ENCODE measurements around the gene CDK5.

Gene CDK5

GRCh38 chr7:151063212-151063561 is 5.5 kb upstream of the CDK5 start:
- H4K8ac ChIP-seq (ENCODE audit: low read length): no peak overlapping the region
- WGBS: 23% methylated on average over 11 of the region's 11 CpGs
- peak overlapping the region; percentile 81 for H3K27ac ChIP-seq (ENCODE audit: low read length, poor library complexity, severe bottlenecking)
- H3K27me3 ChIP-seq (ENCODE audit: control insufficient read depth in 1 of 2, insufficient read depth in 1 of 2, low read length in 2 of 2): no peaks in the 10 kb centered on the region
- H2AK5ac ChIP-seq (ENCODE audit: low read length, severe bottlenecking): peak overlapping the region; percentile 23
- H2BK15ac ChIP-seq (ENCODE audit: low read depth, poor library complexity, severe bottlenecking): peak overlapping the region; percentile 88
- H2AFZ ChIP-seq (ENCODE audit: low read depth, low read length): no peak overlapping the region
- no peak overlapping the region for H3K18ac ChIP-seq (ENCODE audit: low read depth in 1 of 2, low read length in 2 of 2)
- peak overlapping the region; percentile 48 for H2BK5ac ChIP-seq (ENCODE audit: low read depth, low read length, poor library complexity, severe bottlenecking)
- H3K79me1 ChIP-seq (replicated peaks; ENCODE audit: low read length, poor library complexity, severe bottlenecking): peaks cover 22% of the 10 kb centered on the region
- H3K14ac ChIP-seq (ENCODE audit: low read length in 2 of 2): no peak overlapping the region
- H3K4ac ChIP-seq (ENCODE audit: low read depth in 1 of 2, low read length in 2 of 2): peak overlapping the region in 1 of 2 experiments; percentile 42
- peak; percentile 85 for DNase-seq
- H3K36me3 ChIP-seq (ENCODE audit: control insufficient read depth in 1 of 2, insufficient read depth in 2 of 2, low read depth in 1 of 2, low read length in 2 of 2): peaks cover 43 to 50% of the 10 kb centered on the region in 2 experiments
- no peak overlapping the region for H3K23ac ChIP-seq (ENCODE audit: low read length in 2 of 2)
- peaks cover 58% of the 10 kb centered on the region for H3K4me1 ChIP-seq (ENCODE audit: control insufficient read depth, insufficient read depth, low read depth, low read length)
- H2BK120ac ChIP-seq (ENCODE audit: low read depth, low read length): peak overlapping the region; percentile 76
- no peak overlapping the region for H4K91ac ChIP-seq (ENCODE audit: low read length)
- H3K4me3 ChIP-seq (ENCODE audit: insufficient read depth in 1 of 2, low read depth in 1 of 2, low read length in 2 of 2): peak overlapping the region; percentile 55 to 57
- peak overlapping the region; percentile 29 for H3K9ac ChIP-seq (ENCODE audit: low read length)
- H3K9me3 ChIP-seq (ENCODE audit: control insufficient read depth, low read length): no peaks in the 10 kb centered on the region
- H3K4me2 ChIP-seq (ENCODE audit: low read length, poor library complexity, severe bottlenecking): peak overlapping the region; percentile 76
- peak overlapping the region in 1 of 2 experiments; percentile 23 for H2BK12ac ChIP-seq (ENCODE audit: low read length in 2 of 2)

- H3K4ac ChIP-seq (ENCODE audit: low read depth in 1 of 2, low read length in 2 of 2): peak overlapping the region; percentile 42 to 46
- peak overlapping the region; percentile 57 to 93 for H3K4me3 ChIP-seq (ENCODE audit: insufficient read depth in 1 of 2, low read depth in 1 of 2, low read length in 2 of 2)
- H2BK5ac ChIP-seq (ENCODE audit: low read depth, low read length, poor library complexity, severe bottlenecking): peak overlapping the region; percentile 98
- H3K18ac ChIP-seq (ENCODE audit: low read depth in 1 of 2, low read length in 2 of 2): peak overlapping the region; percentile 90
- peaks cover 22% of the 10 kb centered on the region for H3K79me1 ChIP-seq (replicated peaks; ENCODE audit: low read length, poor library complexity, severe bottlenecking)
- H3K9ac ChIP-seq (ENCODE audit: low read length): peak overlapping the region; percentile 69
- H2AK5ac ChIP-seq (ENCODE audit: low read length, severe bottlenecking): peak overlapping the region; percentile 55
- peak overlapping the region in 1 of 2 experiments; percentile 86 for H3K14ac ChIP-seq (ENCODE audit: low read length in 2 of 2)
- no peaks in the 10 kb centered on the region for H3K9me3 ChIP-seq (ENCODE audit: control insufficient read depth, low read length)
- H3K27ac ChIP-seq (ENCODE audit: low read length, poor library complexity, severe bottlenecking): peak overlapping the region; percentile 98
- peak overlapping the region; percentile 88 for H2BK15ac ChIP-seq (ENCODE audit: low read depth, poor library complexity, severe bottlenecking)
- peak overlapping the region in 1 of 2 experiments; percentile 5 for H3K23ac ChIP-seq (ENCODE audit: low read length in 2 of 2)
- H3K36me3 ChIP-seq (ENCODE audit: control insufficient read depth in 1 of 2, insufficient read depth in 2 of 2, low read depth in 1 of 2, low read length in 2 of 2): peaks cover 37 to 46% of the 10 kb centered on the region in 2 experiments
- WGBS: 18% methylated on average over 38 of the region's 43 CpGs
- H2BK12ac ChIP-seq (ENCODE audit: low read length in 2 of 2): peak overlapping the region; percentile 51 to 87
- H3K4me2 ChIP-seq (ENCODE audit: low read length, poor library complexity, severe bottlenecking): peak overlapping the region; percentile 81
- H3K4me1 ChIP-seq (ENCODE audit: control insufficient read depth, insufficient read depth, low read depth, low read length): peaks cover 54% of the 10 kb centered on the region
- no peaks in the 10 kb centered on the region for H3K27me3 ChIP-seq (ENCODE audit: control insufficient read depth in 1 of 2, insufficient read depth in 1 of 2, low read length in 2 of 2)
- peak overlapping the region; percentile 76 for H2BK120ac ChIP-seq (ENCODE audit: low read depth, low read length)
- no peak overlapping the region for H2AFZ ChIP-seq (ENCODE audit: low read depth, low read length)
- H4K91ac ChIP-seq (ENCODE audit: low read length): peak overlapping the region; percentile 96
- peak overlapping the region; percentile 66 for H4K8ac ChIP-seq (ENCODE audit: low read length)
- peak; percentile 83 for DNase-seq
Observed at GRCh38 chr7:151062399-151063211, 4.9 kb upstream of the CDK5 start.

GRCh38 chr7:151062111-151062398 is 4.4 kb upstream of the CDK5 start:
- Histone ChIP-seq H3K4ac (ENCODE audit: low read depth in 1 of 2, low read length in 2 of 2) (peak overlapping the region; percentile 10 to 89), H3K79me1 (replicated peaks; ENCODE audit: low read length, poor library complexity, severe bottlenecking) (peaks cover 24% of the 10 kb centered on the region), H3K36me3 (ENCODE audit: control insufficient read depth in 1 of 2, insufficient read depth in 2 of 2, low read depth in 1 of 2, low read length in 2 of 2) (peaks cover 32 to 40% of the 10 kb centered on the region in 2 experiments), H3K27ac (ENCODE audit: low read length, poor library complexity, severe bottlenecking) (peak overlapping the region; percentile 77), H3K27me3 (ENCODE audit: control insufficient read depth in 1 of 2, insufficient read depth in 1 of 2, low read length in 2 of 2) (no peaks in the 10 kb centered on the region), H3K14ac (ENCODE audit: low read length in 2 of 2) (peak overlapping the region in 1 of 2 experiments; percentile 95), H2AFZ (ENCODE audit: low read depth, low read length) (no peak overlapping the region), H3K4me2 (ENCODE audit: low read length, poor library complexity, severe bottlenecking) (peak overlapping the region; percentile 93), H3K18ac (ENCODE audit: low read depth in 1 of 2, low read length in 2 of 2) (peak overlapping the region; percentile 42 to 44), H3K23ac (ENCODE audit: low read length in 2 of 2) (peak overlapping the region in 1 of 2 experiments; percentile 29), H3K9ac (ENCODE audit: low read length) (peak overlapping the region; percentile 90), H3K9me3 (ENCODE audit: control insufficient read depth, low read length) (no peaks in the 10 kb centered on the region), H3K4me3 (ENCODE audit: insufficient read depth in 1 of 2, low read depth in 1 of 2, low read length in 2 of 2) (peak overlapping the region in 1 of 2 experiments; percentile 93), H4K8ac (ENCODE audit: low read length) (peak overlapping the region; percentile 1), H2BK15ac (ENCODE audit: low read depth, poor library complexity, severe bottlenecking) (no peak overlapping the region), H4K91ac (ENCODE audit: low read length) (peak overlapping the region; percentile 56), H2BK120ac (ENCODE audit: low read depth, low read length) (peak overlapping the region; percentile 12), H2BK12ac (ENCODE audit: low read length in 2 of 2) (peak overlapping the region; percentile 6 to 98), H2BK5ac (ENCODE audit: low read depth, low read length, poor library complexity, severe bottlenecking) (no peak overlapping the region), H2AK5ac (ENCODE audit: low read length, severe bottlenecking) (peak overlapping the region; percentile 81), H3K4me1 (ENCODE audit: control insufficient read depth, insufficient read depth, low read depth, low read length) (peaks cover 54% of the 10 kb centered on the region)
- no peak for DNase-seq
- WGBS: 22% methylated on average over 11 of the region's 11 CpGs
